OCI-LY1 (cell line): ENCODE data around the gene SULT1E1.

ENCODE experiments used
- H2AFZ ChIP-seq: fragments of 200-600 bp; sonication (generic), shearing (Covaris generic); 2 replicates; pipeline ENCODE4 v1.6.0; 2014; ENCODE audit warnings: antibody characterized with exemption, mild to moderate bottlenecking, low read length
- H3F3A ChIP-seq: fragments of 200-600 bp; sonication (generic), shearing (Covaris generic); 2 replicates; pipeline ENCODE4 v1.6.0; 2014; ENCODE audit warnings: mild to moderate bottlenecking, antibody characterized with exemption, low read length, moderate library complexity; ENCODE audit not compliant: insufficient read depth
- H3K27ac ChIP-seq: fragments of 200-600 bp; sonication (generic); 2 replicates; pipeline ENCODE4 v1.5.1; 2014; ENCODE audit warnings: low read length, mixed run types, mild to moderate bottlenecking, low read depth; ENCODE audit not compliant: poor library complexity, severe bottlenecking
- H3K27me3 ChIP-seq: fragments of 200-600 bp; sonication (generic); 2 replicates; pipeline ENCODE4 v1.6.0; 2014; ENCODE audit warnings: antibody characterized with exemption, mild to moderate bottlenecking, low read length, moderate library complexity; ENCODE audit not compliant: insufficient read depth
- H3K36me3 ChIP-seq: fragments of 200-600 bp; sonication (generic); 2 replicates; pipeline ENCODE4 v1.6.1; 2014; ENCODE audit warnings: mild to moderate bottlenecking, antibody characterized with exemption, low read length, moderate library complexity, mixed read lengths; ENCODE audit not compliant: insufficient read depth
- H3K4me1 ChIP-seq: fragments of 200-600 bp; sonication (generic); 2 replicates; pipeline ENCODE4 v1.5.1; 2014; ENCODE audit warnings: mild to moderate bottlenecking, low read length, moderate library complexity; ENCODE audit not compliant: insufficient read depth, severe bottlenecking
- H3K4me2 ChIP-seq: fragments of 200-600 bp; sonication (generic), shearing (Covaris generic); 2 replicates; pipeline ENCODE4 v1.6.1; 2014; ENCODE audit warnings: low read length
- H3K4me3 ChIP-seq: fragments of 200-600 bp; sonication (generic); 2 replicates; pipeline ENCODE4 v1.5.1; 2014; ENCODE audit warnings: low read length, low read depth, mild to moderate bottlenecking, mixed read lengths; ENCODE audit not compliant: poor library complexity, severe bottlenecking
- H3K79me2 ChIP-seq: fragments of 200-600 bp; shearing (Covaris generic); 2 replicates; pipeline ENCODE4 v1.6.1; 2016; ENCODE audit warnings: mixed run types, low read length, mixed read lengths; ENCODE audit not compliant: insufficient read depth
- H3K9ac ChIP-seq: fragments of 200-600 bp; sonication (generic), shearing (Covaris generic); 2 replicates; pipeline ENCODE4 v1.6.1; 2014; ENCODE audit warnings: mild to moderate bottlenecking, low read length, mixed read lengths
- H3K9me2 ChIP-seq: fragments of 200-600 bp; sonication (generic), shearing (Covaris generic); 2 replicates; pipeline ENCODE4 v1.6.1; 2014; ENCODE audit warnings: low read depth, mild to moderate bottlenecking, low read length, mixed read lengths
- H3K9me3 ChIP-seq: fragments of 200-600 bp; shearing (Covaris generic); 2 replicates; pipeline ENCODE4 v1.6.1; 2014; ENCODE audit warnings: low read length, mixed read lengths
- H4K20me1 ChIP-seq: fragments of 200-600 bp; sonication (generic), shearing (Covaris generic); 2 replicates; pipeline ENCODE4 v1.6.0; 2016; ENCODE audit warnings: mild to moderate bottlenecking, low read length; ENCODE audit not compliant: insufficient read depth
- EZH2 ChIP-seq: fragments of 200-600 bp; sonication (generic), shearing (Covaris generic); IDR thresholded peaks from 2 replicates; pipeline ENCODE4 v1.8.0; 2017; ENCODE audit warnings: borderline replicate concordance, mixed run types, mild to moderate bottlenecking, antibody characterized with exemption, low read length, moderate library complexity, mixed read lengths
- TF ChIP-seq, protein P1 (sequence below): fragments of 200-600 bp; sonication (generic), shearing (Covaris generic); IDR thresholded peaks from 2 replicates; pipeline ENCODE4 v1.5.1; 2017; ENCODE audit warnings: mild to moderate bottlenecking, antibody characterized with exemption, low read length, moderate library complexity, mixed read lengths

The SULT1E1 gene

DNA sequence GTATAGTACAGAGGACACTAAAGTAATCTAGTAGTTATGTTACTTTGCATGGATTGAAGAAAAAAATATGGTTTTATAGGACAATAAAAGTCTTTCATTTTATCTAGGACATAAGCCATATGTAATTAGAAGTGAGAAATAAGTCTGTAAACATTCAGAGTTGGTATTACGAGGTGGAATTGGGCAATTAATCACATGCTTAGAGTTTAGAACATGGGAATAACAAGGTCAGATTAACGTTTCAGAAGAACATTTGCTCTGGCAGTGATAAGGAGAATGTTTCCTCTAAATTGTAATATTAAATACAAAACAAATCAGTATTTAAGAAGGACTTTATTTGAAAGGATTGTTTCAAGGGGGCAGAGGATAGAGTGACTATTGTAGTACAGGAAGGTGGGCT, 15.6 kb upstream of the SULT1E1 start:
- H3K27me3 ChIP-seq = no peaks in the 10 kb centered on the region
- H4K20me1 ChIP-seq = no peaks in the 10 kb centered on the region
- H2AFZ ChIP-seq = no peak overlapping the region
- no peak overlapping the region for H3K4me2 ChIP-seq
- no peak overlapping the region for H3K9ac ChIP-seq
- no peak overlapping the region for H3K4me3 ChIP-seq
- H3K4me1 ChIP-seq = no peaks in the 10 kb centered on the region
- no peaks in the 10 kb centered on the region for H3F3A ChIP-seq
- no peaks in the 10 kb centered on the region for H3K9me2 ChIP-seq
- no peaks in the 10 kb centered on the region for H3K36me3 ChIP-seq
- no peak for TF ChIP-seq EZH2
- no peaks in the 10 kb centered on the region for H3K9me3 ChIP-seq
- H3K79me2 ChIP-seq = no peaks in the 10 kb centered on the region
- H3K27ac ChIP-seq = no peak overlapping the region

DNA sequence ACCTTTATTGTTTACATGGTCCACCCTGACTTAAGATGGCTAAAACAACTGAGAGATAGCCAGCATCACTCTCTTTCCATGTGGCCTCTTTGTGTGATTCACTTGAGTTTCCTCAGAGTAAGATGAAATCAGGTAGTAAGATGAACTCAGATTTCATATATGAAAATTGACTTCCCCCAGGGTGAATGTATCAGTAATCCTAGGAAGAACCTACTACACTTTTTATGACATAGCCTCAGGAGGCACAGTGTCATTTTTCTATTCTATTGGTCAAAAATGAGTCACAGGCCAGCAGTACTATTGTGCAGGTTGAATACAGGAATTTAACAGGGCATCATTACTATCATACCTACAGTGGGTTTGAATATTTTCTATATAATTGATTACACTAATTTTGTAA, 14.6 kb upstream of the SULT1E1 start:
- TF ChIP-seq, protein P1, sequence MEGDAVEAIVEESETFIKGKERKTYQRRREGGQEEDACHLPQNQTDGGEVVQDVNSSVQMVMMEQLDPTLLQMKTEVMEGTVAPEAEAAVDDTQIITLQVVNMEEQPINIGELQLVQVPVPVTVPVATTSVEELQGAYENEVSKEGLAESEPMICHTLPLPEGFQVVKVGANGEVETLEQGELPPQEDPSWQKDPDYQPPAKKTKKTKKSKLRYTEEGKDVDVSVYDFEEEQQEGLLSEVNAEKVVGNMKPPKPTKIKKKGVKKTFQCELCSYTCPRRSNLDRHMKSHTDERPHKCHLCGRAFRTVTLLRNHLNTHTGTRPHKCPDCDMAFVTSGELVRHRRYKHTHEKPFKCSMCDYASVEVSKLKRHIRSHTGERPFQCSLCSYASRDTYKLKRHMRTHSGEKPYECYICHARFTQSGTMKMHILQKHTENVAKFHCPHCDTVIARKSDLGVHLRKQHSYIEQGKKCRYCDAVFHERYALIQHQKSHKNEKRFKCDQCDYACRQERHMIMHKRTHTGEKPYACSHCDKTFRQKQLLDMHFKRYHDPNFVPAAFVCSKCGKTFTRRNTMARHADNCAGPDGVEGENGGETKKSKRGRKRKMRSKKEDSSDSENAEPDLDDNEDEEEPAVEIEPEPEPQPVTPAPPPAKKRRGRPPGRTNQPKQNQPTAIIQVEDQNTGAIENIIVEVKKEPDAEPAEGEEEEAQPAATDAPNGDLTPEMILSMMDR = no peak
- no peak for TF ChIP-seq EZH2
- H3K27ac ChIP-seq = no peak overlapping the region
- H4K20me1 ChIP-seq = no peaks in the 10 kb centered on the region
- no peaks in the 10 kb centered on the region for H3K4me1 ChIP-seq
- no peaks in the 10 kb centered on the region for H3F3A ChIP-seq
- H3K9me2 ChIP-seq = no peaks in the 10 kb centered on the region
- H3K4me2 ChIP-seq = no peak overlapping the region
- H2AFZ ChIP-seq = no peak overlapping the region
- no peak overlapping the region for H3K9ac ChIP-seq
- H3K4me3 ChIP-seq = no peak overlapping the region
- no peaks in the 10 kb centered on the region for H3K79me2 ChIP-seq
- no peaks in the 10 kb centered on the region for H3K9me3 ChIP-seq
- no peaks in the 10 kb centered on the region for H3K36me3 ChIP-seq
- no peaks in the 10 kb centered on the region for H3K27me3 ChIP-seq

DNA sequence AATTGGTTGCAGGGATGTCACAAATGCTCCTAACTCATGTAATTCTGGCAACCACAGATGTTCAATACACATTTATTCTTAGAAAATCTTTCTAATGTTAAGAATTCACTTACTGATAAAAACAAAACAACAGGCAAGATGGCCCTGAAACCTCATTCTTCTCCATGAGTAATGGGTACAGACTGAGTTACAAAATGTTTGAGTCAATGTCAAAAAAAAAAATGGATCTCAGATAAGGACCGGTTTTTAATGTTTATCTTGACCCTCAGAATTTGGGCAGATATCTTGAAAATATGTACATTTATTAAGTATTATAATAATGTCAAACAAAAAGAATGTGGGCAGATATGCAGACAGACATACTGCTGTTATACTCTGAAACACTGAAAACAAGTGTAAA, 1.8 kb upstream of the SULT1E1 start:
- Histone ChIP-seq H3F3A (no peaks in the 10 kb centered on the region), H3K4me1 (no peaks in the 10 kb centered on the region), H3K9ac (no peak overlapping the region), H3K9me3 (no peaks in the 10 kb centered on the region), H3K79me2 (no peaks in the 10 kb centered on the region), H3K9me2 (no peaks in the 10 kb centered on the region), H3K27me3 (no peaks in the 10 kb centered on the region), H3K4me2 (no peak overlapping the region), H3K36me3 (no peaks in the 10 kb centered on the region), H3K4me3 (no peak overlapping the region), H2AFZ (no peak overlapping the region), H4K20me1 (no peaks in the 10 kb centered on the region), H3K27ac (no peak overlapping the region)
- no peak for TF ChIP-seq EZH2
- TF ChIP-seq, protein P1 = no peak

DNA sequence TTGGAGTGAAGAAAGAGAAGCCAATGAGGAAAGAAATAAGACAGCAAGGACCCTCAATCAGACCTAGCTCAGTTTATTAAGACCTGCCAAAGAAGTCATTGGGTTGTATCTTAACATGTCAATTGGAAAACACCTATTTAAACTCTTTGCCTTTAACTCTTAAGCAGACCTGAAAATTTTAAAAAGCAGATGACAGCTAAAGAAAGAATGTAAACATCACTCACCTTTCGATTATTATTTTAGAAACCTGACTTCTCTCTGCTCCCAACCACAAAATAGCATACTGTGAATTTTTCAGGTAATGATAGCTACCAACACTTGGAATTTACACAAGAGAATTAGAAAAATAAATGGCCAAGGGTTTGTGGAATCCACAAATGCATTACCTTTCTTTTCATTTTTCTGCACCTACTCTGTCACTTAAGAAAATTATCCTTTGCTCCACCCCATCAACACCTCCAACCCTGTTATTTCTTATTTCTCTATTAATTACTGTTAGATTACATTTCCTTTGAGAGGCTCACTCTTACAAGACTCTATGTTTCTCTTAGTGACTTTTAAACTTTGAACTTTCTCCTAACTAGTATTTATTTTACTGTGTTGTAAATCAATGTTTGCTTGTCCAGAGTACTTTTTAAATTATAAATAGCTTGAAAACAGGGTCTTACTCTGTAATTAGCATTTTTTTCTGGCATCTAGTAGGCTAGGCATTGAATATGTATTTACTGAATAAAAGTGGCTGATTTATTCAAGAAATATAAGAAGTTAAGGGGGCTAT, 765 bp upstream of the SULT1E1 start:
- H3K36me3 ChIP-seq = no peaks in the 10 kb centered on the region
- no peak overlapping the region for H3K4me3 ChIP-seq
- no peak overlapping the region for H3K9ac ChIP-seq
- H4K20me1 ChIP-seq = no peaks in the 10 kb centered on the region
- H3K79me2 ChIP-seq = no peaks in the 10 kb centered on the region
- TF ChIP-seq EZH2 = no peak
- TF ChIP-seq, protein P1 = no peak
- H3K27me3 ChIP-seq = no peaks in the 10 kb centered on the region
- no peaks in the 10 kb centered on the region for H3F3A ChIP-seq
- no peak overlapping the region for H3K27ac ChIP-seq
- H3K4me2 ChIP-seq = no peak overlapping the region
- no peaks in the 10 kb centered on the region for H3K9me3 ChIP-seq
- no peaks in the 10 kb centered on the region for H3K9me2 ChIP-seq
- no peaks in the 10 kb centered on the region for H3K4me1 ChIP-seq
- no peak overlapping the region for H2AFZ ChIP-seq
